GM12873 (cell line): Measurements from ENCODE around the gene P2RX1.

Source experiments
- CTCF ChIP-seq: IDR thresholded peaks from 2 replicates; pipeline ENCODE4 v1.5.1; 2012; ENCODE audit warnings: low read depth, mild to moderate bottlenecking, moderate library complexity, low read length, control low read depth; ENCODE audit not compliant: insufficient read depth; ENCODE audit errors: missing control alignments

Gene P2RX1

GRCh38 chr17:3915995-3916696 lies at the start of gene P2RX1:
P2RX1 (minus strand) TSS chr17:3916465; CDS start chr17:3916225, 240 bp downstream.
- no peak for TF ChIP-seq CTCF

- no peak for TF ChIP-seq CTCF
These were observed 49.0 kb upstream of the P2RX1 start for GRCh38 chr17:3965118-3965800.

- TF ChIP-seq CTCF: no peak
These were observed 48.2 kb upstream of the P2RX1 start, which contains the start of gene ATP2A3 for GRCh38 chr17:3964203-3965117. ATP2A3 (minus strand) TSS chr17:3964437; CDS start chr17:3964291, 146 bp downstream.

GRCh38 chr17:3963237-3964201 lies 47.3 kb upstream of the P2RX1 start:
- no peak for TF ChIP-seq CTCF

- TF ChIP-seq CTCF: no peak
These were observed 46.6 kb upstream of the P2RX1 start for GRCh38 chr17:3962965-3963236.

GRCh38 chr17:3962217-3962964 lies 46.1 kb upstream of the P2RX1 start:
- no peak for TF ChIP-seq CTCF
